ENCODE results near the gene SNX24. TPM values are rescaled to one million over a fixed set of nuclear protein-coding genes. Genes with fewer than 3 reads are reported as not detected.
"Not testable (repeated sequence)": the region's sequence is repeated elsewhere in the genome, so short reads cannot be mapped to it uniquely, and the experiment has no call there.

SNX24 gene
- total RNA-seq, 1 donor from 2014 or later: 13.6 TPM

DNA sequence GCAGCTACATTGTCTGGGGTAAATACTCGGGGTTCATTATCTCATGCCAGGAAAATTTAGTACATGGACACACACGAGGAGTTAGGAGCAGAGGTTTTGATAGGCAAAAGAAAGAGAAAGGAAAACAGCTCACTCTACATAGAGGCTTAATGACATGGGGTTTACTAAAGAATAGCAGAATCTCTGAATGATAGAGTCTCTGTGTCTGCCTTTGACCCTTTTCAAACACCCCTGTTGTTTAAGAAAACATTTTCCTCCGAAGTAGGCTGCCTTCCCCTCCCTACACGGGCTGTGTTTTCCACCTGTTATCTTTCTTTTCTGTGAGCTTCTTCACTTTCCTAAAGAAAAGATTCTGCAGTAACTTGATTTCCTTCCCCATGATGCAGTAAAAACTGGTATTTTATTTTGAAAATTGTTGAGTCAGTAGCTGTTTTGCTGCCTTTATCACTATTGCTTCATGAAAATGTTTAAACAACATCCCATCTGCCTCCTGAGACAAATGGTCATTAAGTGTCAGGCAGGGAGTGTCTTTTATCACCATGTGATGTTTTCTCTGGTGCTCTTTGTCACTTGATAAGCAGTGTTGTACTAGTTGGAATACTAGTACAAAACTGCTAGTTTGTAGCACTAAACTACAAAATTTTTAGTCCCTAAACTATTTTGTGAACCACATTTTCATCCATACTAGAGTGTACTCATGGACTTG is 114.5 kb downstream of the SNX24 start:
- H3K36me3 Mint-ChIP-seq: peaks cover 9% of the 10 kb centered on the region
- H3K27me3 Mint-ChIP-seq: no peaks in the 10 kb centered on the region
- DNase-seq (ENCODE audit: extremely low spot score, unreplicated experiment): no peak
- H3K4me1 Mint-ChIP-seq (ENCODE audit: unreplicated experiment): peaks cover 8% of the 10 kb centered on the region
- H3K4me3 Mint-ChIP-seq: no peak overlapping the region
- H3K27ac Mint-ChIP-seq: no peak overlapping the region
- TF ChIP-seq, protein P1, sequence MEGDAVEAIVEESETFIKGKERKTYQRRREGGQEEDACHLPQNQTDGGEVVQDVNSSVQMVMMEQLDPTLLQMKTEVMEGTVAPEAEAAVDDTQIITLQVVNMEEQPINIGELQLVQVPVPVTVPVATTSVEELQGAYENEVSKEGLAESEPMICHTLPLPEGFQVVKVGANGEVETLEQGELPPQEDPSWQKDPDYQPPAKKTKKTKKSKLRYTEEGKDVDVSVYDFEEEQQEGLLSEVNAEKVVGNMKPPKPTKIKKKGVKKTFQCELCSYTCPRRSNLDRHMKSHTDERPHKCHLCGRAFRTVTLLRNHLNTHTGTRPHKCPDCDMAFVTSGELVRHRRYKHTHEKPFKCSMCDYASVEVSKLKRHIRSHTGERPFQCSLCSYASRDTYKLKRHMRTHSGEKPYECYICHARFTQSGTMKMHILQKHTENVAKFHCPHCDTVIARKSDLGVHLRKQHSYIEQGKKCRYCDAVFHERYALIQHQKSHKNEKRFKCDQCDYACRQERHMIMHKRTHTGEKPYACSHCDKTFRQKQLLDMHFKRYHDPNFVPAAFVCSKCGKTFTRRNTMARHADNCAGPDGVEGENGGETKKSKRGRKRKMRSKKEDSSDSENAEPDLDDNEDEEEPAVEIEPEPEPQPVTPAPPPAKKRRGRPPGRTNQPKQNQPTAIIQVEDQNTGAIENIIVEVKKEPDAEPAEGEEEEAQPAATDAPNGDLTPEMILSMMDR (conservative IDR thresholded peaks at IDR 0.05): no peak
- H3K9me3 Mint-ChIP-seq: peaks cover 9% of the 10 kb centered on the region

DNA sequence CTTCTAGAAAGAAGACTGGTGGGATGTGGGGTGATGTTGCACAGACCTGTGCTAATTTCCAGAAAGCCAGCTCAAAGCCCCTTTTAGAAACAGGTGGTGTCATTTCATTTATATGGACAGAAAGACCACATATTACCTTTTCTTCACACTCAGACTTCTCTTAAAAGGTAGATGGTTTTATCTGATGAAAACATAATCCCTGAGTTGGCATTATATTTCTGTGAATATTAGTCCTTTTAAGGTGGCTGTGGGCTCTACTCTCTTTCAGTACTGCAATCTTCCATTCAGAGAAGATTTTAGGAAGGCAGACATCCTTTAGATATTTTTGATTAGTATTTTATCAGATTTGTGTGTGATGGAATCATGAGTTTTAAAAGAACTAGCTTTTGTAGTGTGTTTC is 117.9 kb downstream of the SNX24 start:
- DNase-seq (ENCODE audit: extremely low spot score, unreplicated experiment): no peak
- H3K27me3 Mint-ChIP-seq: no peaks in the 10 kb centered on the region
- TF ChIP-seq, protein P1 (conservative IDR thresholded peaks at IDR 0.05): no peak
- H3K4me3 Mint-ChIP-seq: no peak overlapping the region
- H3K9me3 Mint-ChIP-seq: no peaks in the 10 kb centered on the region
- H3K4me1 Mint-ChIP-seq (ENCODE audit: unreplicated experiment): peaks cover 8% of the 10 kb centered on the region
- no peaks in the 10 kb centered on the region for H3K36me3 Mint-ChIP-seq
- no peak overlapping the region for H3K27ac Mint-ChIP-seq

DNA sequence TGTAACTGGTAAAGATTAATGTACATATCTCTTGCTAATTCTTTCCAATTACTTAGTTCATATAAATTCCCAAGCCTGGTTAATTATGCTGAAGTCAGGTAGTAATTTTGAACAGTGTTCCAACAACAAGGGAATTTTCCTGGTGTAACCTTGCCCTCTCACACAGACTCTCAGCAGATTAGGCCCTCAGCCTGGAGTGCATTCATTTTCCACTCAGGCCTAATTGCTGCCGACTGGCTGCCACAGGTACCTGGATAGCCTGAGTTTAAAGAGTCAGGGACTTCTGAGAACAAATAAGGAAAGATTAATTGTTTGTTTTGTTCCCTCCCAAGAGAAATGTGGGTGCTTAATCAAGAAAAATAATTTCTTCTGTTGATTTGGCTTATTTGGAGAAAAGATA is 119.7 kb downstream of the SNX24 start:
- Mint-ChIP-seq H3K4me1 (ENCODE audit: unreplicated experiment) (peaks cover under 1% of the 10 kb centered on the region), H3K4me3 (no peak overlapping the region), H3K27me3 (no peaks in the 10 kb centered on the region), H3K27ac (no peak overlapping the region), H3K36me3 (peaks cover 4% of the 10 kb centered on the region), H3K9me3 (no peaks in the 10 kb centered on the region)
- TF ChIP-seq, protein P1 (conservative IDR thresholded peaks at IDR 0.05): no peak
- no peak for DNase-seq (ENCODE audit: extremely low spot score, unreplicated experiment)

DNA sequence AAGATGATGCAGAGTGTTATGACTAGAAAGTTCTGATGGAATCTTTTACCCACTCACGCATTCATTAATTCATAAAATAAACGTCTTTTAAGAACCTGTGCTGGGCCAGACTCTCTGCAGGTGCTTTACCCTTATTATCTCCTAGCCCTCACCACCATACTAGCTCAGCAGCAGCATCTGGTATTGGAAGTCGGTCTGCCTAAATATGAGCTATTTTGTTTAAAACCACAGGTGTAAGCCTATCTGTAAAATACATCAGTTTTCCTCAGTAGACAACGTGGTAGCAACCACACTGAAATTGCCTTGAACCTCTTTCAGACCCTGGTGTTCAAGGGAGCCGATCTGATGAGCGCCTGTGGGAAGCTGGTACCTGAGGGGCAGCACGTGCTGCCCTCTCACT is 121.7 kb downstream of the SNX24 start:
- Mint-ChIP-seq H3K9me3 (no peaks in the 10 kb centered on the region), H3K4me1 (ENCODE audit: unreplicated experiment) (no peaks in the 10 kb centered on the region), H3K36me3 (peaks cover 4% of the 10 kb centered on the region), H3K27me3 (no peaks in the 10 kb centered on the region), H3K27ac (no peak overlapping the region), H3K4me3 (no peak overlapping the region)
- TF ChIP-seq, protein P1 (conservative IDR thresholded peaks at IDR 0.05): no peak
- DNase-seq (ENCODE audit: extremely low spot score, unreplicated experiment): no peak

DNA sequence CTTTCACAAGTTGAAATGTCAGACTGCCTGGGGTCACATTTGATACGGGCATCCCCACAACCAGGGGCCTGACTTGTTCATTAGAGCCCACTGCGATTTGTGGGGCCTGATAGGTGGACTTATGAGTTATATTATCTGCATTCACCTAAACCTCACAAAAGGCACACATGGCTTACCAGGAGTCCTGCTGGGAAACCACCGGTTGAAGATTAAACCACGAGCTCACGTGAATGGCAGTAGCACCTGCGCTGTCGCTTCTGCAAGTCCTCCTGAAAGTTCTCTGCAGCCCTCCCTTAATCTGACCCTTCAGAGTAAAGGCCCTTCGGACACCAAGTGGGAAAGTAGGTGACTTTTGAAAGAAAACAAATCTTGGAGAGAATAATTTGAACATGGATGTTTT is 122.2 kb downstream of the SNX24 start:
- Mint-ChIP-seq H3K36me3 (peaks cover 4% of the 10 kb centered on the region), H3K4me3 (no peak overlapping the region), H3K9me3 (no peaks in the 10 kb centered on the region), H3K4me1 (ENCODE audit: unreplicated experiment) (no peaks in the 10 kb centered on the region), H3K27me3 (no peaks in the 10 kb centered on the region), H3K27ac (no peak overlapping the region)
- DNase-seq (ENCODE audit: extremely low spot score, unreplicated experiment): no peak
- TF ChIP-seq, protein P1 (conservative IDR thresholded peaks at IDR 0.05): no peak

DNA sequence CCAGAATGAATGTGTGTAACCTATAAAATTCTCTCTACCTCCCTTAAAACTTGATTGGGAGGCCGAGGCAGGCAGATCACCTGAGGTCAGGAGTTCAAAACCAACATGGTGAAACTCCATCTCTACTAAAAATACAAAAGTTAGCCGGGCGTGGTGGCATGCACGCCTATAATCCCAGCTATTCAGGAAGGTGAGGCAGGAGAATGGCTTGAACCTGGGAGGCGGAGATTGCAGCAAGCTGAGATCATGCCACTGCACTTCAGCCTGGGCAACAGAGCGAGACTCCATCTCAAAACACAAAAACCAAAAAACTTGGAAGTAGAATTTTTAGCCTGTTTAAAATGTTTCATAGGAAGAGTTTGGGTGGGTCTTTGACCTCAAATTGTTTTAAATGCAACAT is 122.6 kb downstream of the SNX24 start:
- not testable (repeated sequence) for H3K27me3 Mint-ChIP-seq; H3K9me3 Mint-ChIP-seq; H3K4me3 Mint-ChIP-seq; H3K4me1 Mint-ChIP-seq (ENCODE audit: unreplicated experiment); H3K27ac Mint-ChIP-seq; H3K36me3 Mint-ChIP-seq; DNase-seq (ENCODE audit: extremely low spot score, unreplicated experiment)

All from type B pancreatic cell (in vitro differentiated cells).